ENCODE data around the gene EMP2. TPM values are rescaled to one million over a fixed set of nuclear protein-coding genes. Genes with fewer than 3 reads are reported as not detected.

Gene EMP2
- total RNA-seq, 2 experiments from 2014 or later = not detected

GRCh38 chr16:10530685-10531084, 49.7 kb downstream of the EMP2 start:
- H3K79me2 ChIP-seq (ENCODE audit: insufficient read depth, low read depth, low read length) = no peaks in the 10 kb centered on the region
- no TSS peak for BruUV-seq (replicated peaks)
- intact Hi-C loops (cut with micrococcal nuclease; ENCODE audit: unreplicated experiment) = no loop called here
- H2AFZ ChIP-seq (ENCODE audit: low read length) = no peak overlapping the region
- CTCF ChIA-PET (ENCODE audit: unreplicated experiment) = no interaction called here
- no peaks in the 10 kb centered on the region for H3K36me3 ChIP-seq (ENCODE audit: insufficient read depth, low read length)
- H3K27ac ChIP-seq (ENCODE audit: low read depth, low read length, poor library complexity, severe bottlenecking) = no peak overlapping the region
- H3K4me1 ChIP-seq (ENCODE audit: insufficient read depth, low read length, poor library complexity, severe bottlenecking) = no peaks in the 10 kb centered on the region
- H3K9me2 ChIP-seq (ENCODE audit: insufficient read depth, low read length) = no peaks in the 10 kb centered on the region
- no peak for DNase-seq (ENCODE audit: low spot score)
- H3K9me3 ChIP-seq (ENCODE audit: low read length) = no peaks in the 10 kb centered on the region
- no peaks in the 10 kb centered on the region for H4K20me1 ChIP-seq (ENCODE audit: insufficient read depth, low read length)
- no peak overlapping the region for H3K4me3 ChIP-seq (ENCODE audit: low read depth, low read length, poor library complexity, severe bottlenecking)
- POLR2A ChIA-PET = no interaction called here
- TF ChIP-seq CTCF (conservative IDR thresholded peaks at IDR 0.05; ENCODE audit: low read length) (no peak), EZH2phosphoT487 (IDR thresholded peaks at IDR 0.05; ENCODE audit: borderline replicate concordance, low read depth, low read length) (no peak)
- H3K4me2 ChIP-seq (ENCODE audit: low read length) = no peak overlapping the region

- intact Hi-C loops (cut with micrococcal nuclease; ENCODE audit: unreplicated experiment) = no loop called here
- Histone ChIP-seq H3K79me2 (ENCODE audit: insufficient read depth, low read depth, low read length) (no peaks in the 10 kb centered on the region), H3K9me2 (ENCODE audit: insufficient read depth, low read length) (no peaks in the 10 kb centered on the region), H3K27ac (ENCODE audit: low read depth, low read length, poor library complexity, severe bottlenecking) (no peak overlapping the region), H4K20me1 (ENCODE audit: insufficient read depth, low read length) (no peaks in the 10 kb centered on the region), H3K4me1 (ENCODE audit: insufficient read depth, low read length, poor library complexity, severe bottlenecking) (no peaks in the 10 kb centered on the region), H3K36me3 (ENCODE audit: insufficient read depth, low read length) (no peaks in the 10 kb centered on the region), H3K4me3 (ENCODE audit: low read depth, low read length, poor library complexity, severe bottlenecking) (no peak overlapping the region), H2AFZ (ENCODE audit: low read length) (no peak overlapping the region), H3K9me3 (ENCODE audit: low read length) (no peaks in the 10 kb centered on the region), H3K4me2 (ENCODE audit: low read length) (no peak overlapping the region)
- CTCF ChIA-PET (ENCODE audit: unreplicated experiment) = no interaction called here
- DNase-seq (ENCODE audit: low spot score) = no peak
- no TSS peak for BruUV-seq (replicated peaks)
- TF ChIP-seq CTCF (conservative IDR thresholded peaks at IDR 0.05; ENCODE audit: low read length) = no peak
- TF ChIP-seq EZH2phosphoT487 (IDR thresholded peaks at IDR 0.05; ENCODE audit: borderline replicate concordance, low read depth, low read length) = no peak
- POLR2A ChIA-PET = interaction anchor here (0.5 kb wide), 1 partner anchor 10 kb away, joined by 3 read pairs; no protein-coding TSS in a partner anchor
Measured at GRCh38 chr16:10529895-10530669, 50.3 kb downstream of the EMP2 start.

GRCh38 chr16:10528635-10529034, 51.8 kb downstream of the EMP2 start:
- intact Hi-C loops (cut with micrococcal nuclease; ENCODE audit: unreplicated experiment) = no loop called here
- POLR2A ChIA-PET = no interaction called here
- H3K9me3 ChIP-seq (ENCODE audit: low read length) = no peaks in the 10 kb centered on the region
- no peak overlapping the region for H3K4me2 ChIP-seq (ENCODE audit: low read length)
- H3K4me1 ChIP-seq (ENCODE audit: insufficient read depth, low read length, poor library complexity, severe bottlenecking) = no peaks in the 10 kb centered on the region
- H2AFZ ChIP-seq (ENCODE audit: low read length) = no peak overlapping the region
- no TSS peak for BruUV-seq (replicated peaks)
- H3K79me2 ChIP-seq (ENCODE audit: insufficient read depth, low read depth, low read length) = no peaks in the 10 kb centered on the region
- TF ChIP-seq EZH2phosphoT487 (IDR thresholded peaks at IDR 0.05; ENCODE audit: borderline replicate concordance, low read depth, low read length) (no peak), CTCF (conservative IDR thresholded peaks at IDR 0.05; ENCODE audit: low read length) (no peak)
- no peaks in the 10 kb centered on the region for H3K36me3 ChIP-seq (ENCODE audit: insufficient read depth, low read length)
- no peak overlapping the region for H3K4me3 ChIP-seq (ENCODE audit: low read depth, low read length, poor library complexity, severe bottlenecking)
- H4K20me1 ChIP-seq (ENCODE audit: insufficient read depth, low read length) = no peaks in the 10 kb centered on the region
- H3K9me2 ChIP-seq (ENCODE audit: insufficient read depth, low read length) = no peaks in the 10 kb centered on the region
- no peak overlapping the region for H3K27ac ChIP-seq (ENCODE audit: low read depth, low read length, poor library complexity, severe bottlenecking)
- CTCF ChIA-PET (ENCODE audit: unreplicated experiment) = no interaction called here
- DNase-seq (ENCODE audit: low spot score) = no peak

Measured in OCI-LY7 (cell line).